HG03280 (cell line): Measurements from ENCODE around the gene UGT1A6.
"Not testable (repeated sequence)": the region's sequence is repeated elsewhere in the genome, so short reads cannot be mapped to it uniquely, and the experiment has no call there.

Experiments used
- ATAC-seq: cut with Tn5 transposase; IDR thresholded peaks from one replicate; pipeline ENCODE4 v1.9.1; 2021; ENCODE audit warnings: mild to moderate bottlenecking, moderate library complexity; ENCODE audit not compliant: unreplicated experiment

The UGT1A6 gene

GRCh38 chr2:233692648-233693047 lies at the start of gene UGT1A6:
Gene UGT1A6, plus strand, starts transcription at chr2:233692890. Its CDS starts 115 bp downstream, at chr2:233693005.
- no peak for ATAC-seq

GRCh38 chr2:233643128-233643527 lies 49.6 kb upstream of the UGT1A6 start:
- no peak for ATAC-seq

- not testable (repeated sequence) for ATAC-seq
Measured at GRCh38 chr2:233646033-233646432, 46.7 kb upstream of the UGT1A6 start.

- no peak for ATAC-seq
Measured at GRCh38 chr2:233650981-233651380, 41.7 kb upstream of the UGT1A6 start.

- ATAC-seq, result no peak
Measured at GRCh38 chr2:233651430-233651829, 41.3 kb upstream of the UGT1A6 start.

GRCh38 chr2:233654501-233654900 lies 38.2 kb upstream of the UGT1A6 start:
- no peak for ATAC-seq

GRCh38 chr2:233655043-233655442 lies 37.6 kb upstream of the UGT1A6 start:
- ATAC-seq, result no peak

GRCh38 chr2:233655943-233656342 lies 36.7 kb upstream of the UGT1A6 start:
- not testable (repeated sequence) for ATAC-seq

GRCh38 chr2:233656443-233656842 lies 36.2 kb upstream of the UGT1A6 start:
- ATAC-seq, result no peak

GRCh38 chr2:233658610-233659009 lies 34.1 kb upstream of the UGT1A6 start:
- no peak for ATAC-seq

- no peak for ATAC-seq
Measured at GRCh38 chr2:233663911-233664310, 28.8 kb upstream of the UGT1A6 start.

- ATAC-seq, result no peak
Measured at GRCh38 chr2:233668605-233669260, 24.0 kb upstream of the UGT1A6 start.

- ATAC-seq, result no peak
Measured at GRCh38 chr2:233671290-233672161, 21.2 kb upstream of the UGT1A6 start, which contains the start of gene UGT1A9. Gene UGT1A9, plus strand, starts transcription at chr2:233671898. Its CDS starts 37 bp downstream, at chr2:233671935.

- ATAC-seq, result no peak
Measured at GRCh38 chr2:233672886-233673285, 19.8 kb upstream of the UGT1A6 start.

GRCh38 chr2:233673896-233674295 lies 18.8 kb upstream of the UGT1A6 start:
- ATAC-seq, result no peak

- no peak for ATAC-seq
Measured at GRCh38 chr2:233674314-233674713, 18.4 kb upstream of the UGT1A6 start.

- no peak for ATAC-seq
Measured at GRCh38 chr2:233674995-233675394, 17.7 kb upstream of the UGT1A6 start.

GRCh38 chr2:233676046-233676445 lies 16.6 kb upstream of the UGT1A6 start:
- no peak for ATAC-seq

GRCh38 chr2:233679196-233679595 lies 13.5 kb upstream of the UGT1A6 start:
- no peak for ATAC-seq

- ATAC-seq, result no peak
Measured at GRCh38 chr2:233680361-233681045, 12.2 kb upstream of the UGT1A6 start.

- no peak for ATAC-seq
Measured at GRCh38 chr2:233681521-233682099, 11.1 kb upstream of the UGT1A6 start, which contains the start of gene UGT1A7. Gene UGT1A7, plus strand, starts transcription at chr2:233681901. Its CDS starts 37 bp downstream, at chr2:233681938.
